T-helper 1 cell treated with Interleukin-12 subunit alpha and Interleukin-12 subunit beta and Interleukin-4 antibody, amounts not matched to agents 30 μg/mL and 1 μg/mL, for 36 hours (primary cell): Measurements from ENCODE around the gene TRAT1.
"Not testable (repeated sequence)": the region's sequence is repeated elsewhere in the genome, so short reads cannot be mapped to it uniquely, and the experiment has no call there.

Source experiments
- H3K27ac Mint-ChIP-seq: one replicate; pipeline ENCODE4 v1.8.0; 2021; ENCODE audit warnings: mild to moderate bottlenecking, mixed read lengths
- H3K27me3 Mint-ChIP-seq: one replicate; pipeline ENCODE4 v1.8.0; 2021; ENCODE audit warnings: low read depth, mixed read lengths
- H3K36me3 Mint-ChIP-seq: one replicate; pipeline ENCODE4 v1.8.0; 2021; ENCODE audit warnings: low read depth, mixed read lengths
- H3K4me1 Mint-ChIP-seq: one replicate; pipeline ENCODE4 v1.8.0; 2021; ENCODE audit warnings: low read depth, mixed read lengths
- H3K4me3 Mint-ChIP-seq: one replicate; pipeline ENCODE4 v1.8.0; 2021; ENCODE audit warnings: mild to moderate bottlenecking, moderate library complexity, mixed read lengths
- H3K9me3 Mint-ChIP-seq: one replicate; pipeline ENCODE4 v1.8.0; 2021; ENCODE audit warnings: mixed read lengths

The TRAT1 gene, protein sequence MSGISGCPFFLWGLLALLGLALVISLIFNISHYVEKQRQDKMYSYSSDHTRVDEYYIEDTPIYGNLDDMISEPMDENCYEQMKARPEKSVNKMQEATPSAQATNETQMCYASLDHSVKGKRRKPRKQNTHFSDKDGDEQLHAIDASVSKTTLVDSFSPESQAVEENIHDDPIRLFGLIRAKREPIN

DNA sequence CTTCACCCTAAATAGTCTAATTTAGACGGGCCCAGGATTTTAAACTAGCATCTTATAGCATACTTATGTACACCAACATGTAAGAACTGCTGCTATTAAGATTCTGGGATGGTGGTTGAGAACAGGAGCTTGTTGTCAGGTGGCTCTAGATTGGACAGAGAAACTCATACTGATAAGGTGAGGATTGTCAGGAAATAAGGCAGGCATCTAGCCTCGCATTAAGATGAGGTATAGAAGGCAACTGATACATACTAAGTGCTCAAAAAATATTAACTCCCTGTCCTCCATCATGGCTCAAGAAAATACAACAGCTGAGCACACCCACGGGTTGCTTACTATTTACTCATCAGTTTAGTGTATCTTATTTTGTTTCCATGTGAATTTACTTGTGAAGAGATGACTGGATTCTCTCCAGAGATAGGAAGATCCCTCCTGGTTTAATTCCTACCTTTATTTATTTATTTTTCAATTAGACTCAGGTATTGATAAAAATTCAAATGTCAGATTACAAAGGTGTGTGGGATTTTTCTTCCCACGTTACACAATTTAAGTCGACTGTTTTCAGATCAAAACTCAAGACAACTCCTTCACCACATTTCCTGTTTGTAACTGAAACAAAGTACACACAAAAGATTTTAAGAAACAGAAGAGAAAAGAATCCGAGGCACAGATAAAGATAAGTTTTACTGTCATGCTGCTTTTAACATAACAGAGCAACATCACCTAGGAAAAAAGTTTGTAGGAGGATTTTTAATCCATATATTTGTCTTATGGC is at the start of gene TRAT1:
Gene TRAT1, plus strand, starts transcription at position 664 of the 775 bp plus-strand sequence. CDS start 142 bp downstream, outside the sequence.
- Mint-ChIP-seq H3K27me3 (no peaks in the 10 kb centered on the region), H3K27ac (peak within 1 kb of the TSS; percentile 91), H3K36me3 (peaks cover 27% of the 10 kb centered on the region), H3K4me3 (peak within 1 kb of the TSS; percentile 96), H3K9me3 (no peaks in the 10 kb centered on the region), H3K4me1 (peaks cover 43% of the 10 kb centered on the region)

DNA sequence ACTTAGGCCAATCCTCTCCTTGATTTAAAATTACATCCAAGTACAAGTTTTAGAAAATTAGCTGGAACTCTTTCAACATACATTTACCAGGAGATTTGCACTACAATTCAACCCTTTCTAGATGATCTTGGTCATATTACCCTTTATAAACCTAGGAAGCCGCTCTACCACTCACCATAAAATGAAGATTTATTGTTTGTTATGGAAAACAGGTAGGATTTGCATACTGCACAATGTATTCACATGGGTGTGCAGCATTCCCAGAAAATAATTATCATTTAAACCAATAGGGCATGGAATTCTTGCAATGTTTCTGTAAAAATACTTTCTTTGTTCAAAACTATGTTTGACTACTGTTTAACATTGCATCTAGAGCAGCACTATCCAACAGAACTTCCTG is 46.9 kb upstream of the TRAT1 start:
- H3K4me3 Mint-ChIP-seq = no peak overlapping the region
- H3K9me3 Mint-ChIP-seq = no peaks in the 10 kb centered on the region
- H3K4me1 Mint-ChIP-seq = peaks cover 20% of the 10 kb centered on the region
- H3K27ac Mint-ChIP-seq = no peak overlapping the region
- peaks cover 5% of the 10 kb centered on the region for H3K36me3 Mint-ChIP-seq
- H3K27me3 Mint-ChIP-seq = peaks cover 4% of the 10 kb centered on the region

DNA sequence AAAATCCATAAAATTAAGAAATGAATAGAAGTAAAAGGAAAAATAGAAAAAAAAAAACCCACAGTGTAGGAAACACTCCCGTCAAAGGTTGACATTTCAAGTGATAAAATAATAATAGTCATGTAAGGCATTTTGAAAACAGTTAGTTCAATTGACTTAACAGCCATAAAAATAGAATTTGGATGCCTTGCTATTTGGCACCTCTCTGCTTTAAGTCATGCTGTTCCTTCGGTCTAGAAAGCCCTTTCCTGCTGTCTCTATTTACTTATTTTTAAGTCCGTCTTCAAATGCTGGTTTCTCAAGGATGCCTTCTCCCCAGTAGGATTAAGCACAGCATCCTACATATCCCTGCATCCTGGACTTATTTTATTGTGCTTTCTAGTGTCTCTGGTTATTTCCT is 43.1 kb upstream of the TRAT1 start:
- peaks cover 20% of the 10 kb centered on the region for H3K4me1 Mint-ChIP-seq
- H3K36me3 Mint-ChIP-seq = peaks cover 5% of the 10 kb centered on the region
- H3K27ac Mint-ChIP-seq = no peak overlapping the region
- H3K27me3 Mint-ChIP-seq = no peaks in the 10 kb centered on the region
- no peaks in the 10 kb centered on the region for H3K9me3 Mint-ChIP-seq
- no peak overlapping the region for H3K4me3 Mint-ChIP-seq

DNA sequence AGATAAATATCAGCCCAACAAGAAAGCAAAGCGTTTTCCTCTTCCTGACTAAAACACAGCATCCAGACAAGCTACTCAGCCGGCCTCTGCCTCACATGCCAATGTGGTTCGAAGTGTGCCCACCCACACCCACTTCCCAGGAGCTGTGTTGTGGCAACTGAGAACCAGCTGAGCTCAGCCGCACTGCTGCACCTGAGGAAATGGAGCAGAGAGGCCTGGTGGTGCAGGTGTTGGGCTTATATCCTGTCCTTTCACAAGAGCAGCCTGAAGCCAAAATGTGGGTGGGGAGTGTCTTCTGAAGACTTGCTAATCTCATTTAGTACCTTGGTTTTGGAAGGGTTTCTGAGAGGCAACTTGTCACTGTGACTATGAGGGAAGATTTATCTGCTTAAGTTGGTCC is 42.4 kb upstream of the TRAT1 start:
- Mint-ChIP-seq H3K4me1 (peaks cover 20% of the 10 kb centered on the region), H3K27ac (no peak overlapping the region), H3K27me3 (peaks cover 6% of the 10 kb centered on the region), H3K36me3 (peaks cover 5% of the 10 kb centered on the region), H3K4me3 (no peak overlapping the region), H3K9me3 (peaks cover 5% of the 10 kb centered on the region)

DNA sequence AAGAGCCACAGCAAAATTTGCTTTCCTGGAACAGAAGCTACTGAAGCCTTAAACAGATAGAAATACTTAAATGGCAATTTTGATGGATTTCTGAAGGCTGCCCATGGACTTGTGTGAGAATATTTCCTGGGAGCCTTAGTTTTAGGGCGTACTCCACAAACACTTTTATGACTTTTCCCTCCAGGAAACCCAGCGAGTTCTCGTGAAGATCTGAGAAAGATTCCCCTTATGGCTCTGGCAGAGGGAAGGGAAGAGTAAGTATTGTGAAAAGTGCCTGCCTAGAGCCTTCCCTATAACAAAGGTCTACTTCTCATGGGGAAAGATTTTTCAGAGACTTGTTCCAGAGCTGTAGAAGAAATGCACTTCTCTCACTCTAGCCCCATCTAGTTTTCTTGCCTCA is 31.1 kb upstream of the TRAT1 start:
- Mint-ChIP-seq H3K36me3 (no peaks in the 10 kb centered on the region), H3K4me1 (no peaks in the 10 kb centered on the region), H3K4me3 (no peak overlapping the region), H3K27me3 (peaks cover 12% of the 10 kb centered on the region), H3K27ac (no peak overlapping the region), H3K9me3 (peaks cover 3% of the 10 kb centered on the region)

DNA sequence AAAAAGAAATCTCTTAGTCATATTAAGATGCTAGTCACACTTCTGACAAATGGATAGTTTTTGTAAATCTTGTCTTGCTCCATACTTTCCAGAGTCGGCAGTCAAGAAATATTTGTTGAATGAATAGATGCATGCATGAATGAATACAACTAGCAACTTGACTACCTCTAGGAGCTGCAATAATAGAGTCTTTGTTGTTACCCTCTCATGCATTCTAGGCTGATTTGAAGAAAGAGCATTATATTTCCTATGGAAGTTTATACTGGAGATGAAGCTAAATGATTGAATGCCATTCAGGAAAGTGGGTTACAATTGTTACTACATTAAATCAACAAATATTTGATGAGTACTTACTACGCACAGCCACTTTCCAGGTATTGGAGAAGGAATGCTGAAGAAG is 18.1 kb upstream of the TRAT1 start:
- Mint-ChIP-seq H3K27me3 (no peaks in the 10 kb centered on the region), H3K4me1 (peaks cover 15% of the 10 kb centered on the region), H3K27ac (no peak overlapping the region), H3K4me3 (no peak overlapping the region), H3K36me3 (peaks cover 4% of the 10 kb centered on the region), H3K9me3 (peaks cover 20% of the 10 kb centered on the region)

DNA sequence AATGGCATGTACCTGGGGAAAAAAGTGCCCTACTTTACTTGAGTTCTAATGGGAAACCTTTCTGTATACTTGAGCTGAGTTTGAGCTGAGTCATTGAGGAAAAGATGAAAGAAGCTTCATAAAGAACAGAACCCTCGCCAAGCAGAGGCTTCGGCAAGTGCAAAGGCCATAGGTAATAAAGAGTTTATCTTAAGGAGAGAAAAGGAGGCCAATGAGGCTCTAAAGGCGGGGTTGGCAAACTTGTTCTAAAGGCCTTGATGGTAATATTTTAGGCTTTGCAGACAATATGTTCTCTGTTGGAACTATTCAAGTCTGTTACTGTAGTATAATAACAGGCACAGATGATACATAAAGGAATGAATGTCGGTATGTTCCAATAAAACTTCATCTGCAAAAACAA is 17.6 kb upstream of the TRAT1 start:
- peaks cover 15% of the 10 kb centered on the region for H3K4me1 Mint-ChIP-seq
- peaks cover 20% of the 10 kb centered on the region for H3K9me3 Mint-ChIP-seq
- H3K27ac Mint-ChIP-seq = peak overlapping the region; percentile 34
- no peaks in the 10 kb centered on the region for H3K27me3 Mint-ChIP-seq
- H3K36me3 Mint-ChIP-seq = peaks cover 4% of the 10 kb centered on the region
- H3K4me3 Mint-ChIP-seq = no peak overlapping the region

DNA sequence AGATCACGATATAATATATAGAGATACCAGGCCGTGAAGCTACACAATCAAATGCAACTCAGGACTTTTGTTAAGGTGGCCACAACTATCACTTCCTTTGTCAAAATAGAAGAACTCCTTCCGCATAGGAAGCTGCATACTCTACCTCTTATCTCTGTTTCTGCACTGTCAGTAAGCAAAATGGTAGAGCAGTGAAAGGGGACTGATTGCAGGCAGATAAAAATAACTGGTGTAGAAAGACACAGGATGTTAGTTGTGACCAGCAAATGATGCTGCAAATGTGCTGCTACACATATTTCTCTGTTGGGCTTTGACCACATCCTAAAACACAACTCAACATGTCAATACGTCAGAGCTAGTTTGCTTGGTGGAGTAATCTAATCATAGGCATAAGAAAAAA is 16.3 kb upstream of the TRAT1 start:
- H3K36me3 Mint-ChIP-seq = peaks cover 4% of the 10 kb centered on the region
- H3K27ac Mint-ChIP-seq = peak overlapping the region; percentile 86
- no peaks in the 10 kb centered on the region for H3K27me3 Mint-ChIP-seq
- peaks cover 15% of the 10 kb centered on the region for H3K4me1 Mint-ChIP-seq
- peaks cover 13% of the 10 kb centered on the region for H3K9me3 Mint-ChIP-seq
- H3K4me3 Mint-ChIP-seq = no peak overlapping the region

DNA sequence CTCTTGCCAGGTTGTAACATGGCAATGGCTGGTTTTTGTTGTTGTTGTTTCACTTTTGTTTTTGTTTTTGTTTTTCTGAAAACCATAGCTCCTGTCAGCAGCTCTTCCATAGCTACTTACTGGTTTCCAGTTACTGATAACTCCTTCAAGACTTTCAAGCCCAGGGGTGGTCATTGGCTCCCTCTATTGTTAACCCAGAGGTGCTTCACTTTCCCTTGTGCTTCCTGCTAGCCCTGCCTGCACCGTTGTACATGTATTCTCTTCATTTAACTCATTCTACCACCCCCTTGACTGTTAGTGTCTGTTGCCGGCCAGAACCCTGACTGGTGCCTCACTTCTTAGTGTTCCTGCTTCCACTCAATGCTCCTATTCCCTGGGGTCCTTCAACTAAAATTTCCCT is 4.2 kb upstream of the TRAT1 start:
- H3K27ac Mint-ChIP-seq = peak overlapping the region; percentile 13
- H3K4me3 Mint-ChIP-seq = peak overlapping the region; percentile 14
- H3K9me3 Mint-ChIP-seq = peaks cover 6% of the 10 kb centered on the region
- H3K36me3 Mint-ChIP-seq = no peaks in the 10 kb centered on the region
- no peaks in the 10 kb centered on the region for H3K27me3 Mint-ChIP-seq
- H3K4me1 Mint-ChIP-seq = peaks cover 26% of the 10 kb centered on the region

DNA sequence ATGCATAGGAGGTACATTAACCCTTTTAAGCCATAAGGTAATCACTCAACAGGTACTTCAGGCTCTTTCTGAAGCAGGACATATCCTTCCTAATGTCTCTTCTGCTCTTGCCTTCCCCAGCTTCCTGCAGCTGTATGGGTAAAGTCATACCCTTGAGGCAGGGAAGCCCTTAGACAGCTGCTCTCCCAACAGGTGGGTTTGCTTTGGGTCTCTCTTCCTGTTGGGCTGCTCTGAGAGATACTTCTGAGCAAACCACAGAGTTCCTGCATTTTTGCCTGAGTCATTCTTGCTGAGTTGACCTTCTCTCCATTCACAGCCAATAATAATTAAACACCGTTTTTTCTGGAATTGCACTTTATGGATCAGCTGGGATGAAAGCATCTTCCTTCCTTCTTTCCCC is 2.0 kb upstream of the TRAT1 start:
- Mint-ChIP-seq H3K36me3 (peaks cover 11% of the 10 kb centered on the region), H3K27ac (peak overlapping the region; percentile 91), H3K4me3 (peak overlapping the region; percentile 73), H3K27me3 (no peaks in the 10 kb centered on the region), H3K4me1 (peaks cover 28% of the 10 kb centered on the region), H3K9me3 (peaks cover 1% of the 10 kb centered on the region)

DNA sequence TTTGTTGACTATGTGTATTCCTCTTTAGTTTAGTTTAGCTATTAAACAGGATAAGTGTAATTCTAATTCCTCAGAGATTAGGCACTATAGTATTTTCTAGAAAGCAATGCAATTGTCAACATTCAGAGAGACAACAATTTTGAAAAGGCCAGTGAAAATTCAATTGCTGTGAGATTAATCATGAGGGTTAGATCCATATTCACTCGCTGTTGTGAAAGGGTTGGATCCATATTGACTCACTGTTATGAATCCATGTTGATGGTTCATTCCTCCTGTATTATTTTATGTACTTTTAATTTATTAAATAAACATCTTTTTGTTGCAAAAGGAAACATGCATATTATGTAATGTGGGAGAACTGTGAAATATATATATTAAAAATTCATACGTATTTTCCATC is 641 bp downstream of the TRAT1 start:
- Mint-ChIP-seq H3K9me3 (no peaks in the 10 kb centered on the region), H3K4me1 (peaks cover 49% of the 10 kb centered on the region), H3K4me3 (peak overlapping the region; percentile 82), H3K36me3 (peaks cover 33% of the 10 kb centered on the region), H3K27me3 (no peaks in the 10 kb centered on the region), H3K27ac (peak overlapping the region; percentile 82)

DNA sequence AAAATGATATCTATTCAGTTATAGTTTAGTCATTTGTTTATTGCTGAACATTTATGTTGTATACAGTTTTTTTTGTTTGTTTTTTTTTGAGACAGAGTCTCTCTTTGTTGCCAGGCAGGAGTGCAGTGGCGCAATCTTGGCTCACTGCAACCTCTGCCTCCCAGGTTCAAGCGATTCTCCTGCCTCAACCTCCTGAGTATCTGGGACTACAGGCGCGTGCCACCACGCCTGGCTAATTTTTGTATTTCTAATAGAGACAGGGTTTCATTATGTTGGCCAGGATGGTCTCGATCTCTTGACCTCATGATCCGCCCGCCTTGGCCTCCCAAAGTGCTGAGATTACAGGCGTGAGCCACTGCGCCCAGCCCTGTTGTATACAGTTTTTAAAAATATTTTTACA is 1.2 kb downstream of the TRAT1 start:
- H3K27me3 Mint-ChIP-seq, H3K9me3 Mint-ChIP-seq: not testable (repeated sequence)
- Mint-ChIP-seq H3K4me1 (peaks cover 49% of the 10 kb centered on the region), H3K36me3 (peaks cover 38% of the 10 kb centered on the region), H3K27ac (peak overlapping the region; percentile 78), H3K4me3 (peak overlapping the region; percentile 96)

DNA sequence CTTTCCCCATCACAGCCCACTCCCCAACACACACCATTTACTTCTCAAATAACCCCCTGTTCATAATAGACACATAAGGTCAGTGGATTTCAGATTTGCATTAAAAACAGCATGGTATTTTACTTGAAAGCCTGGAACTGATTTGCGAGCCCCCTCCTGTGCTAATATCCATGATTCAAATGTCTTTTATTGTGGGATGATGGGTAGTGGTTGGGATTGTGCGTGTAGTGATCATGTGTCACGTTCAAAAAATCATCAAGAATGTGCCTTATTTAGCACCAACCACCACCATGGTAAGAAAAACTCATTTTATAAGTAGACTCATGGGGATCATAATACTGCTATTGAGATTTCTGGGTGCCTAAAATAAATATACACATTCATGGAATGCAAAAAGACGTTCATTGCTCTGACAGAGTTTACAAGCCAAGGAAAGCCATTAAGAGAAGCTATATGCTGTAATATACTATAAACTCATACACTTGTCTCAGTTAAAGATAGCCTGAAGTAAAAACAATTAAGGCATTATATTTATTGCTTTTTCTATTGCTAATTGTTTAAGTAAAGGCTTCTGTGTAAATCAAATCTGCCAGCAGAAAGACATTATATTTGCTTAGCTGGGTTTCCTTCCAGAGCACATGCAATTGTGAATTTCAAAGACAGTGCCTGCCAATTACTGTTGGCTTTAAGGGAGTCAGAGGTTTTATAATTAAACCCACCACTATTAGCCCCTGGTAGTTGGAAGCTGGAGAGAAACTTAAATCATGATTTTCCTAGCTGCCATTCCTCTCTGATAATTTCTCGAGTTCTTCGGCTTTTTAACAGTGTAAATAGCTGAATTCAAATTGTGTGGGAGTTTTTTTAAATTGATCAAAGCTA is 4.0 kb downstream of the TRAT1 start:
- H3K9me3 Mint-ChIP-seq = peaks cover 4% of the 10 kb centered on the region
- H3K36me3 Mint-ChIP-seq = peaks cover 57% of the 10 kb centered on the region
- H3K4me3 Mint-ChIP-seq = peak overlapping the region; percentile 88
- H3K27me3 Mint-ChIP-seq = no peaks in the 10 kb centered on the region
- H3K27ac Mint-ChIP-seq = peak overlapping the region; percentile 78
- H3K4me1 Mint-ChIP-seq = peaks cover 57% of the 10 kb centered on the region

DNA sequence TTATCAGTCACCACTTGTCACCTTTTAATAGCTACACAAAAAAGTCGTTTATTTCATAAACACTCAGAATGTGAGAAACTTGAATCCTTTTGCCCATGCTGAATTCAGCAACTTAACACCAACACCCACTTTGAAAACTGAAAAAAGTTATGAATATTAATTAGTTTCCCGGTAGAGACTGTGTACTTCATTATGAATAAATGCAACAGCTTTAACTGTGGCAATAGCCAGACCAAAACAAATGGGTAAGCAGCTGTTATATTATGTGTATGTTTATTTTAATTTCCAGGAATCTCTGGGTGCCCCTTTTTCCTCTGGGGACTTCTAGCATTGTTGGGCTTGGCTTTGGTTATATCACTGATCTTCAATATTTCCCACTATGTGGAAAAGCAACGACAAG is 7.8 kb downstream of the TRAT1 start:
- H3K4me3 Mint-ChIP-seq = peak overlapping the region; percentile 77
- peaks cover 76% of the 10 kb centered on the region for H3K36me3 Mint-ChIP-seq
- H3K27ac Mint-ChIP-seq = peak overlapping the region; percentile 74
- no peaks in the 10 kb centered on the region for H3K27me3 Mint-ChIP-seq
- H3K4me1 Mint-ChIP-seq = peaks cover 82% of the 10 kb centered on the region
- peaks cover 4% of the 10 kb centered on the region for H3K9me3 Mint-ChIP-seq
